Stimulated activated CD4-positive, alpha-beta T cell treated with anti-CD3 and anti-CD28 coated beads, Interleukin-1b, Interleukin-23, amount 100 ng/mL, for 4 hours (primary cell): ENCODE data around the gene HSDL1.

Experiments
- DNase-seq, 2 donors: peaks; one replicate each; pipeline ENCODE4 v3.0.0-alpha.2; 2020; ENCODE audit warnings: low read depth in 2 of 2

The HSDL1 gene

DNA sequence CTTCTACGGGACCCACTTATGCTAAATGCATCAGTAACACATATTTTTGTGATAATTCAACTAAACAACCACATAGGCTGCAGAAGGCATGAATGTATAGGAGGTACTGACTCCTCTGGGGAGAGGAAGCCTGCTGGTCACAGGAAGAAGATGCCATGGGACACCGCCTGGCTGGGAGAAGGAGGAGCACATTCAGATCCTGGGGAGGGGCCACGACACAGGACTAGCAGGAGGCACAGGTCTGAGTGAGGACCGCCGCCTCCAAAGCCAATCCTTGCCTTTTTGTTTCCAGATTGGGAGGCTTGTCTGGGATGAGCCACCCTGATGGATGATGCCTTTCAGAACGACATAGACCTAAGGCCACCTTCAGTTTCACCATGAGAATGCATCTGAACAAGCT is 62.9 kb downstream of the HSDL1 start:
- no peak for DNase-seq

DNA sequence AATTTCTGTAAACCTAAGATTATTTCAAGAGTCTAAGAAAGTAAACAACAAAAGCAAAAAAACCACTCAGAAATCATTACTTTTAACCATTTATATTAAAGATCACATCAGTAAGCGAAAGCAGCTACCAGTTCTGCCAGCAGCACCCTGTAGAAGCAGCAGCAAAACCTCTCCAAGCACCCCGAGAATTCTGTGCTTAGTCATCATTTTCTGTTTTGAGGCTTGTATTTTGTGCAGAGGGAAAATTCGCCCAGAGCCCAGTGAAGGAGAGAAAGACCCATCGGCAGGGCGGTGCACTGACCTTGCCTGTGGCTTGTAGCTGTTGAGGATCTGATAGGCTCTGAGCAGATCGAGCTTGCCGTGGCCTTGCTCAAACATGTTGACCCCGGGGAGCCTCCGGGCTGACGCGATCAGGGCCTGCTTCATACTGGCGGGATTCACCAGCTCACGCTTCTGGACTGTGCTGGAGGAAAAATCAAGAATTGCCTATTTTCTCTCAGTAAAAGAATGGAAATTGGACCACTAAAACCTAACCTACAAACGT is 63.5 kb downstream of the HSDL1 start:
- no peak for DNase-seq

DNA sequence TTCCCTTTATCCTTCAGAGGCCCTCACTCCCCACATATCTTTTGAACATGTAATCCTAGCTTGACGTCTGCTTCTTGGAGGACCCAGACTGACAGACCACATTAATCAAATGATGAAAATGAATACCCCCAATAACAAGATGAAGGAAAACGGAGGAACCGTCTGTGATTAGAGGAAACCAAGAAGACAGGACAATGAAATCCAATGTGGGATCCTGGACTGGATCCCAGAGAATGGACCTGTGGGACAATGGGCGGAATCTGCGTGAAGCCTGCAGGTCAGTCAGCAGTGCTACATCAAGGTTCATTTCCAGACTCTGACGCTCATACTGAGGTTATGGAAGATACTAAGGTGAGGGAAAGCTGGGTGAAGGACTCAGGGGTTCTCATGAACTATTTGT is 64.2 kb downstream of the HSDL1 start:
- DNase-seq = no peak

DNA sequence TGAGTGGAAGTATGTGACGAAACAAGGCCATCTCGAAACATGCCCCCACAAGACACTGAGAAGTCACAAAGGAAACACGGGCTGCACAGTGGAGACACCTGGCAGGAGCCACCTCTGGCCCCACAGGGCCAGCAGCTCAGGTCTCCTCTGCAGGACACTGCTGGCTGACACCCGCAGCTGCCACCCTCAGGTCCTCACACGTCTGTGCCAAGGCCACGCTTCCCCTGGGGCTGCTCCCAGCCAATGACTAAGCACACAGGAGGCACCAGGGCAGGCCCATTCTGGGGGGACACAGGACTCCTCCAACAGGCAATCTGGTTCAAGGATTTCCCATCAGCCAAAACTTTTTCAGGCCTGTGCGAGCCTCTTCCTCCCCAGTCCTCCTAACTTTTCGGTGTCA is 64.6 kb downstream of the HSDL1 start:
- no peak for DNase-seq

DNA sequence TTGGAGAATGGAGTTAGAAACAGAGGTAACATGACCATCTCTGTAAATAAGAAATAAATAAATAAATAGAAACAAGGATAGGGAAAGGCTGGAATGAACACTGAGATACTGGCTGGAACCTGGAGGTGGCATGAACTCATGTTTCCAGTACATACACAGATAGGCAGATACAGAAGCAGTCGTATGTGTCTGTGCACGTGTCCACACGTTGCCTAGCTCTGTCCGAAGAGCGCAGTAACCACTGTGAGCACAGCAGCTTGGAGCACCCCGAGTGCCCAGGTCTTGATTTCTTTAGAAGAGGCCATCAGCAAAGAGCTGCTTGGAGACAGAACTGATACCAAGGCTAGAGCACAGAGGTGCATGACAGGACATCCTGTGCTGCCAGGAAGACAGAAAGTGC is 65.3 kb downstream of the HSDL1 start:
- DNase-seq = no peak

DNA sequence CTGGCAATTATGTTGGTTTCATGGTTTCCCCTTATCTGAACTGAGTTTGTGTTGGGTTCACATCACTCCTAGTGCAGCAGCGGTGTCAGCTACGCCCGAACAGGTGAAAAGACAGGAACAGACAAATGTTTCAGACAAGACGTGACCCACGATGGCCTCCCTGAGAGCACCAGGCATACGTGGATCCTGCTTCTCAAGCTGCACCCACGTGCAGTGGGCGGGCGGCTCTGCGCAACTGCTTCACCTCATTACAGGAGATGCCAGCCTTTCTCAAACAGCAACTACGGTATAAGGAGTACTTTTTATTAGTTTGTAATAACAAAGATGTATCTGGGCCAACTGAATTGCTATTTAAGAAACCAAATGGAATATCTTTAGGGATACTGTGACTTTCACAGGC is 69.6 kb downstream of the HSDL1 start:
- DNase-seq = no peak

DNA sequence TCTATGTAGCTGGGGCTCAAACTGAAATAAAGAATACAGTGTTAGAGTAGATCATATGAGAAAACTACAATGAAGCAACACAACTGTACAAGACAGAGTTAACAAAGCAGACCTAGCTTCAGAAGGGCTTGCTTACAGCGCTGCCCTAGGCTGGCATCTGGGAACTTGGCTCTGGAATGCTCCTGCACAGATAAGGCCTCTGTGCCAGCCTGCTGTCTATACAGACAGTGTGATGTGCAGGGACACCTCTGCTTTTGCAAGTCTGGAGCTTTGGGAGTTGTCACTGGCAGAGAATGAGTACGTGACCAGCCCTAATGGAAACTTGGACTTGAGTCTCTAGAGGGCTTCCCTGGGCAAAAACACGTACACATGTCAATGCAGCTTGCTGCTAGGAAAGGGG is 70.3 kb downstream of the HSDL1 start:
- no peak for DNase-seq
